Tibial nerve (tissue), 4 donors: ENCODE results near the gene CTDSPL. TPM values are rescaled to one million over a fixed set of nuclear protein-coding genes. Genes with fewer than 3 reads are reported as not detected.

Experiments
- DNase-seq, 2 donors: peaks; one replicate each; pipeline ENCODE4 v3.0.0-alpha.2; 2019; ENCODE audit warnings: low spot score in 2 of 2
- H3K27ac ChIP-seq, 4 donors: fragments of 200-600 bp; sonication (generic) in 3 of 4; one replicate each; pipeline ENCODE4 v1.5.1; 2017 to 2019; ENCODE audit warnings: mild to moderate bottlenecking in 1 of 4
- H3K27me3 ChIP-seq, 2 donors: fragments of 200-600 bp; sonication (generic) in 1 of 2; one replicate each; pipeline versions ENCODE4 v1.5.1 to v1.6.0; 2017 to 2019
- H3K36me3 ChIP-seq, 3 donors: fragments of 200-600 bp; sonication (generic); one replicate each; pipeline ENCODE4 v1.5.1; 2018 to 2019
- H3K4me1 ChIP-seq, 4 donors: fragments of 200-600 bp; sonication (generic) in 3 of 4; one replicate each; pipeline ENCODE4 v1.5.1; 2017 to 2019
- H3K4me3 ChIP-seq, 4 donors: fragments of 200-600 bp; sonication (generic) in 3 of 4; one replicate each; pipeline ENCODE4 v1.5.1; 2017 to 2019; ENCODE audit warnings: mild to moderate bottlenecking in 1 of 4, moderate library complexity in 1 of 4
- H3K9me3 ChIP-seq, 4 donors: fragments of 200-600 bp; sonication (generic) in 3 of 4; one replicate each; pipeline ENCODE4 v1.5.1; 2017 to 2019
- EP300 ChIP-seq, 2 donors: sonication (generic); formaldehyde crosslinking; IDR thresholded peaks; one replicate each; pipeline ENCODE4 v1.6.1; 2017; ENCODE audit warnings: antibody characterized with exemption in 2 of 2, mild to moderate bottlenecking in 1 of 2
- POLR2A ChIP-seq, 2 donors: fragments of 450-650 bp; IDR thresholded peaks; one replicate each; pipeline ENCODE4 v1.6.1; 2017; ENCODE audit warnings: antibody characterized with exemption in 2 of 2, mild to moderate bottlenecking in 2 of 2, moderate library complexity in 2 of 2
- WGBS, 2 donors: methylation state at CpG; one replicate each; pipeline ENCODE4 v1.1.5; 2018; 5-methylcytosine and 5-hydroxymethylcytosine counted together
- total RNA-seq, 4 donors: library from RNA; depleted of rRNA; stranded (reverse); fragments of >200 nt; gene quantifications; one replicate each; pipeline ENCODE4 v1.1.0, GENCODE V29; 2016
- TF ChIP-seq, protein P1 (sequence below), 5 experiments: fragments of 200-600 bp in 3 of 5; fragments of 450-650 bp in 2 of 5; sonication (generic) in 3 of 5; IDR thresholded peaks; one replicate each; pipeline ENCODE4 v1.5.1; 2016 to 2019; ENCODE audit warnings: antibody characterized with exemption in 5 of 5, mild to moderate bottlenecking in 3 of 5, moderate library complexity in 2 of 5

The CTDSPL gene
- total RNA-seq, 4 donors from 2014 or later: 31.8 to 87.0 (median 49.0) TPM

DNA sequence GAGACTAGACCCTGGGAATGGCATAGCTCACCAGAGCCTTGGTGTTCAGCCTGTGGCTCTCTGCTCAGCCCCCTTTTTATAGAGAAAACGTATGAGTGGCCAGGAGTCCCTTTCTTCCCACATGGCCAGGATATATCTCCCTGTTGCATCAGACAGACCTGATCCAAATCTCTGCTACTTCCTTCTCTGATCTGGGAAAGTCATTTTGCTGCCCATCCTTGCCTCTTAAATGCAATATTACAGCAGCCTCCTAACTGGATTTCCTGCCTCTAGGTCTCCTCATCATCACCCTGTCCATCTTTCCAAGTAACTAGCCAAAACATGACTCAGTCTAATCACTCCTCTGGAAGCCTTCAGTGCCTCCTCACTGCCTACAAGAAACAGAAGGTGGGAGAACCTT is 42.9 kb downstream of the CTDSPL start:
- no peak overlapping the region for H3K4me3 ChIP-seq
- H3K27me3 ChIP-seq: no peaks in the 10 kb centered on the region
- peaks cover 5 to 87% (median 57%) of the 10 kb centered on the region in 4 donors for H3K4me1 ChIP-seq
- no peaks in the 10 kb centered on the region for H3K36me3 ChIP-seq
- TF ChIP-seq, protein P1, sequence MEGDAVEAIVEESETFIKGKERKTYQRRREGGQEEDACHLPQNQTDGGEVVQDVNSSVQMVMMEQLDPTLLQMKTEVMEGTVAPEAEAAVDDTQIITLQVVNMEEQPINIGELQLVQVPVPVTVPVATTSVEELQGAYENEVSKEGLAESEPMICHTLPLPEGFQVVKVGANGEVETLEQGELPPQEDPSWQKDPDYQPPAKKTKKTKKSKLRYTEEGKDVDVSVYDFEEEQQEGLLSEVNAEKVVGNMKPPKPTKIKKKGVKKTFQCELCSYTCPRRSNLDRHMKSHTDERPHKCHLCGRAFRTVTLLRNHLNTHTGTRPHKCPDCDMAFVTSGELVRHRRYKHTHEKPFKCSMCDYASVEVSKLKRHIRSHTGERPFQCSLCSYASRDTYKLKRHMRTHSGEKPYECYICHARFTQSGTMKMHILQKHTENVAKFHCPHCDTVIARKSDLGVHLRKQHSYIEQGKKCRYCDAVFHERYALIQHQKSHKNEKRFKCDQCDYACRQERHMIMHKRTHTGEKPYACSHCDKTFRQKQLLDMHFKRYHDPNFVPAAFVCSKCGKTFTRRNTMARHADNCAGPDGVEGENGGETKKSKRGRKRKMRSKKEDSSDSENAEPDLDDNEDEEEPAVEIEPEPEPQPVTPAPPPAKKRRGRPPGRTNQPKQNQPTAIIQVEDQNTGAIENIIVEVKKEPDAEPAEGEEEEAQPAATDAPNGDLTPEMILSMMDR (IDR thresholded peaks at IDR 0.05): no peak
- TF ChIP-seq POLR2A (IDR thresholded peaks at IDR 0.05): no peak
- TF ChIP-seq EP300 (IDR thresholded peaks at IDR 0.05): no peak
- DNase-seq: no peak
- 0 to 18% methylated on average over 1 of the region's 1 CpG for WGBS, 2 donors
- peak overlapping the region in 3 of 4 donors; percentile 78 to 95 (median 84) for H3K27ac ChIP-seq
- H3K9me3 ChIP-seq: no peaks in the 10 kb centered on the region

DNA sequence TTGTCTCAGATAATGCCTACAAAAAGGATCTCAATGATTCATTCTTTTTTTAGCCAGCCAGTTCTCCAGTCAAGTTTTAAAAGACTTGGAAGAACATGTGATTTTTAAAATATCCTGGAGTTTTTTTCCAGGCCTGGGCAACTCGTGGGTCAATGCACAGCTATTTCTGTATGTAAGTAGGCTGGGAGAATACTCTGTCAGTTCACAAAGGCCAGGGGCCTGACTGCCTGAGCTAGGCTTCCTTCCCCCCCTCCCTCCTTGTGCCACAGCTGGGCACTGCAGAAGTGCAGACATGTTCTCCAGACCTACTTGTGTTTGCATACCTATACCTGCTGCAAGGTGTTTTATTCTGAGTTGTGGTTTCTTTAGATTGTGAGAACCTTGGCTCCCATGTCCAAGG is 43.7 kb downstream of the CTDSPL start:
- Histone ChIP-seq H3K27me3 (no peaks in the 10 kb centered on the region), H3K36me3 (no peaks in the 10 kb centered on the region), H3K4me1 (peaks cover 5 to 94% (median 60%) of the 10 kb centered on the region in 4 donors), H3K4me3 (no peak overlapping the region), H3K9me3 (no peaks in the 10 kb centered on the region), H3K27ac (peak overlapping the region; percentile 43 to 95 (median 81))
- WGBS, 2 donors: 6 to 18% methylated on average over 1 of the region's 1 CpG
- DNase-seq: no peak
- TF ChIP-seq, protein P1 (IDR thresholded peaks at IDR 0.05): no peak
- TF ChIP-seq EP300 (IDR thresholded peaks at IDR 0.05) (no peak), POLR2A (IDR thresholded peaks at IDR 0.05) (no peak)

DNA sequence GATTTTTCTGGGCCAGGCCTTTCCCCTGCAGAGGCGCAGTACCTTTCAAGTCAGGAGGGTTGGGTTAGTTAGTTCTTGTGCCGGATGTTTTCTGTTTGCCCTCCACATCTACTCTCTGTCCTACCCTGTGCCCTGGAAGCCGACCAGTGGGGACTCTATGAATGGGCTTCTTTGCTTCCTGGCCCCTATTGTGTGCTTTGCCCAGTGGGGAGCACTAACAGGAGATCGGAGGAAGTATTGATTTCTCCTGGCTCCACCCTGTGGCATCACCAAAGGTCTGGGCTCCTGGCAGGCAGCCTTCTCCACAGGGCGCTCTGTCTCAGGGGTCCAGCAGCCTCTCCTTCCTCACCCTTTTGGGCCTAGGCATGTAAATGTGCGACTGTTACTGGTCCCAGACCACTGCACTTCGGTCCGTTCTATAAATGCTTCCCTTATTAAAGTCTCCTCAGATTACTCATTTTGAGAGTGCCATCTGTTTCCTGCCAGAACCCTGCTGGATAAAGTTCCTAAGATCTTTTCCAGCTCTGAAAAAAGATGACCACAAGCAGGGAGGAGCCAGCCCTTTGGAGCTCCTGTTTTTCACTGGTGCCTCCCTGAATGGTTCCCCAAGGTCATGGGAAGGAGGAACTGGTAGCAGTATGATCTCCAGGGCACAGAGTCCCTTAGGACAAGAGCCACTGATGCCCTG is 44.5 kb downstream of the CTDSPL start:
- DNase-seq: no peak
- TF ChIP-seq POLR2A (IDR thresholded peaks at IDR 0.05) (no peak), EP300 (IDR thresholded peaks at IDR 0.05) (peak in 1 of 2 donors; percentile 28)
- TF ChIP-seq, protein P1 (IDR thresholded peaks at IDR 0.05): no peak
- H3K4me3 ChIP-seq: no peak overlapping the region
- peak overlapping the region; percentile 43 to 95 (median 81) for H3K27ac ChIP-seq
- 23 to 25% methylated on average over 8 of the region's 8 CpGs for WGBS, 2 donors
- H3K4me1 ChIP-seq: peaks cover 5 to 98% (median 66%) of the 10 kb centered on the region in 4 donors
- no peaks in the 10 kb centered on the region for H3K36me3 ChIP-seq
- H3K27me3 ChIP-seq: no peaks in the 10 kb centered on the region
- no peaks in the 10 kb centered on the region for H3K9me3 ChIP-seq

DNA sequence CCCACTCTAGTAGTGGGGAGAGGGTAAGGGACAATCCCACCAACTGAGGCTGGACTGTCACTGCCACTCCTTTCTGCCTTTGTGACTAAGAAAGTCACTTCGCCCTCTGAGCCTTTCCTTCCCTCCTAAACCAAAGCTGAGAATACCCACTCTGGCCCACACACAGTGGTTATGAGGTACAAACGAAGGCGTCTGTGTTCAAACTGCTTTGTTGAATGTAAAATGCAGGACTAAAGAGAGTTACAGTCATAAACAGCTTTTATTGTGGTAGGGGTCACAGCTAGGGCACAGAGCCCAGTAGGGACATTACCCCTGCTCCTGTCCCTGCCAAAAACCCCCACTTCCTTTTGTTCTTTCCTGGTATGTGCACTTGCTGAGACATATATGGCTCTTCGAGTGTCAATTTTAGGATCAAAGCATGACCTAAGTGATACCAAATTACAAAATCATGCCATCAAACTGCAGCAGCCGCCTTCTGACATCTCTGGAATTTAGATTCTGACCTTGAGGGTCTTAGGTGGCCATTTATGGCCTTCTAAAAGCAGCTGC is 45.1 kb downstream of the CTDSPL start:
- Histone ChIP-seq H3K4me1 (peaks cover 5 to 99% (median 71%) of the 10 kb centered on the region in 4 donors), H3K36me3 (no peaks in the 10 kb centered on the region), H3K9me3 (no peaks in the 10 kb centered on the region), H3K27me3 (no peaks in the 10 kb centered on the region), H3K27ac (peak overlapping the region; percentile 43 to 95 (median 81)), H3K4me3 (no peak overlapping the region)
- no peak for DNase-seq
- TF ChIP-seq EP300 (IDR thresholded peaks at IDR 0.05) (no peak), POLR2A (IDR thresholded peaks at IDR 0.05) (no peak)
- TF ChIP-seq, protein P1 (IDR thresholded peaks at IDR 0.05): no peak
- 27 to 36% methylated on average over 5 of the region's 5 CpGs for WGBS, 2 donors

DNA sequence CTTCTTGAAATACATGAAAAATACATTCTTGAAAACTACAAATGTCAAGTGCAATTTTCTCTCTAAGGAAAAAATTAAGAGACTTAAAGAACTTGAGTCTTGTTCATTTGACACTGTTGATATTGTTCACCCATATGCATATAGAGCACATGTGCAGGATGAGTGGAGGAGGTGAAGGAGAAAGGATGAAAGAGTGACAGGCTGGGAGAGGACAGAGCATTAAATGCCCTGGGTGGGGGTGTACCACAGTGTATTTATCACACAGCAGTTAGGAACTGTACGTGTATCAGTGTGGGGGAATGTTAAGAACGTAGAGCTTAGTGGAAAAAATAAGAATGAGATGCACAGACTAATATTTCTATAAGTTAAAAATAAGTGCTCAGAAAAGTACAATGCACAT is 45.7 kb downstream of the CTDSPL start:
- H3K4me1 ChIP-seq: peaks cover 5 to 99% (median 76%) of the 10 kb centered on the region in 4 donors
- TF ChIP-seq POLR2A (IDR thresholded peaks at IDR 0.05) (no peak), EP300 (IDR thresholded peaks at IDR 0.05) (no peak)
- TF ChIP-seq, protein P1 (IDR thresholded peaks at IDR 0.05): no peak
- peak overlapping the region; percentile 43 to 95 (median 81) for H3K27ac ChIP-seq

More for the DNA sequence above, 45.7 kb downstream of the CTDSPL start:
- Histone ChIP-seq H3K9me3 (no peaks in the 10 kb centered on the region), H3K4me3 (no peak overlapping the region), H3K36me3 (no peaks in the 10 kb centered on the region), H3K27me3 (no peaks in the 10 kb centered on the region)
- DNase-seq: no peak
- WGBS, 2 donors: 35 to 38% methylated on average over 2 of the region's 2 CpGs
